HepG2 (cell line): ENCODE measurements around the gene PLXNA3. TPM values are rescaled to one million over a fixed set of nuclear protein-coding genes. Genes with fewer than 3 reads are reported as not detected.
A peak's percentile ranks its signal among the peaks of the same experiment; 100 is the strongest.

Experiments
- ATAC-seq: fragments of 200-7000 bp; cut with Tn5 transposase; 3 replicates; pipeline ENCODE4 v1.9.1; 2020; ENCODE audit warnings: mild to moderate bottlenecking, moderate library complexity
- BruUV-seq: library from RNA; stranded (reverse); fragments of 400-500 nt; replicated peaks from 2 replicates; lab custom pipeline; 2021; lab: Mats Ljungman, UMichigan
- CTCF ChIA-PET: fragments of 300-600 bp; formaldehyde crosslinking; extraction: SDS; loops from one replicate; lab custom pipeline; 2021; ENCODE audit warnings: low total read pairs, inconsistent platforms, low intra/inter-chr PET ratio; lab: Yijun Ruan, JAX
- POLR2A ChIA-PET: fragments of 350-600 bp; sonication (Branson Sonifier 250); formaldehyde crosslinking; loops from one replicate; lab custom pipeline; 2020; ENCODE audit warnings: antibody characterized with exemption, inconsistent platforms; lab: Yijun Ruan, JAX
- DNase-seq: peaks from one replicate; pipeline ENCODE4 v3.0.0-alpha.2; 2015; ENCODE audit warnings: low spot score
- FAIRE-seq: peaks from 3 replicates; lab custom pipeline; 2011; peaks lifted over from hg19 to GRCh38; lab: Jason Lieb, UNC
- H2AFZ ChIP-seq: one replicate; pipeline ENCODE4 v1.6.1; 2011; ENCODE audit warnings: low read length, inconsistent platforms
- H3K27ac ChIP-seq: fragments of 300-600 bp; 3 replicates; pipeline ENCODE4 v1.8.0; 2011; ENCODE audit warnings: mixed run types, mild to moderate bottlenecking, mixed read lengths, low read length, inconsistent platforms; ENCODE audit not compliant: insufficient read depth; ENCODE audit errors: extremely low read length
- H3K27me3 ChIP-seq, 2 experiments: fragments of 200-600 bp in 1 of 2; 2 replicates in 1 of 2; 3 replicates in 1 of 2; pipeline versions ENCODE4 v1.6.0 to v1.8.0; 2011; ENCODE audit warnings: low read length in 2 of 2, mild to moderate bottlenecking in 2 of 2, moderate library complexity in 2 of 2, inconsistent platforms in 1 of 2; ENCODE audit not compliant: insufficient read depth in 2 of 2, control insufficient read depth in 1 of 2
- H3K36me3 ChIP-seq, 2 experiments: fragments of 200-600 bp in 1 of 2; replicated peaks in 1 of 2; 2 replicates in 1 of 2; 3 replicates in 1 of 2; pipeline versions ENCODE4 v1.5.1 to v1.8.0; 2011; ENCODE audit warnings: low read length in 2 of 2, inconsistent platforms in 1 of 2; ENCODE audit not compliant: insufficient read depth in 2 of 2, control insufficient read depth in 1 of 2
- H3K4me1 ChIP-seq: 2 replicates; pipeline ENCODE4 v1.5.1; 2012; ENCODE audit warnings: low read length, inconsistent platforms; ENCODE audit not compliant: insufficient read depth
- H3K4me2 ChIP-seq: 2 replicates; pipeline ENCODE4 v1.6.0; 2011; ENCODE audit warnings: low read depth, low read length, inconsistent platforms
- H3K4me3 ChIP-seq, 3 experiments: fragments of 200-600 bp in 1 of 3; sonication (generic), shearing (Covaris generic) in 1 of 3; replicated peaks in 1 of 3; 2 replicates each; pipeline ENCODE4 v1.5.1; 2011 to 2016; ENCODE audit warnings: low read length in 3 of 3, inconsistent platforms in 2 of 3, low read depth in 2 of 3, mild to moderate bottlenecking in 2 of 3, control low read depth in 1 of 3, mixed read lengths in 1 of 3; ENCODE audit not compliant: insufficient read depth in 1 of 3
- H3K79me2 ChIP-seq: one replicate; pipeline ENCODE4 v1.6.1; 2011; ENCODE audit warnings: low read length, inconsistent platforms; ENCODE audit not compliant: insufficient read depth
- H3K9ac ChIP-seq: 2 replicates; pipeline ENCODE4 v1.6.0; 2011; ENCODE audit warnings: mild to moderate bottlenecking, low read depth, low read length, inconsistent platforms; ENCODE audit not compliant: insufficient read depth
- H3K9me3 ChIP-seq: 2 replicates; pipeline ENCODE4 v1.5.1; 2012; ENCODE audit warnings: mild to moderate bottlenecking, low read length
- H4K20me1 ChIP-seq: 2 replicates; pipeline ENCODE4 v1.6.0; 2011; ENCODE audit warnings: inconsistent platforms, mild to moderate bottlenecking, low read length, moderate library complexity; ENCODE audit not compliant: insufficient read depth
- AGO2 ChIP-seq: fragments of 200-400 bp; formaldehyde crosslinking; optimal IDR thresholded peaks from 2 replicates; pipeline ENCODE3; 2017; ENCODE audit warnings: mild to moderate bottlenecking, low read depth, low read length, moderate library complexity
- FOSL2 ChIP-seq: sonication (generic); formaldehyde crosslinking; IDR thresholded peaks from 2 replicates; pipeline ENCODE4 v1.4.0; 2020; ENCODE audit warnings: missing genetic modification reagents
- HNF1B ChIP-seq: sonication (generic); formaldehyde crosslinking; IDR thresholded peaks from 2 replicates; pipeline ENCODE4 v1.5.1; 2020; ENCODE audit warnings: mild to moderate bottlenecking, moderate library complexity, missing genetic modification reagents
- HNRNPL ChIP-seq: fragments of 200-400 bp; formaldehyde crosslinking; IDR thresholded peaks from 2 replicates; pipeline ENCODE4 v1.6.1; 2017; ENCODE audit warnings: mild to moderate bottlenecking, low read depth, low read length
- KDM2A ChIP-seq: sonication (generic); formaldehyde crosslinking; IDR thresholded peaks from 2 replicates; pipeline ENCODE4 v1.4.0; 2020; ENCODE audit warnings: low read depth, missing genetic modification reagents, borderline replicate concordance
- KLF9 ChIP-seq: IDR thresholded peaks from 2 replicates; pipeline ENCODE4 v1.6.1; 2016; ENCODE audit warnings: low read depth
- MXI1 ChIP-seq: IDR thresholded peaks from 3 replicates; pipeline ENCODE4 v1.6.1; 2012; ENCODE audit warnings: low read depth, low read length, inconsistent platforms, borderline replicate concordance
- NCOA5 ChIP-seq: sonication (generic); formaldehyde crosslinking; IDR thresholded peaks from 2 replicates; pipeline ENCODE4 v1.4.0; 2020; ENCODE audit warnings: missing genetic modification reagents
- NCOR1 ChIP-seq: fragments of 200-600 bp; sonication (generic); IDR thresholded peaks from 2 replicates; pipeline ENCODE4 v1.7.0; 2017; ENCODE audit warnings: antibody characterized with exemption, low read length, borderline replicate concordance
- NFE2L1 ChIP-seq: sonication (generic); formaldehyde crosslinking; IDR thresholded peaks from 2 replicates; pipeline ENCODE4 v1.4.0; 2020; ENCODE audit warnings: missing genetic modification reagents, mild to moderate bottlenecking, borderline replicate concordance
- NR3C1 ChIP-seq: sonication (generic); formaldehyde crosslinking; IDR thresholded peaks from 2 replicates; pipeline ENCODE4 v1.4.0; 2020; ENCODE audit warnings: missing genetic modification reagents
- PHF8 ChIP-seq: sonication (generic); formaldehyde crosslinking; IDR thresholded peaks from 2 replicates; pipeline ENCODE4 v1.5.0; 2020; ENCODE audit warnings: missing genetic modification reagents
- SAP130 ChIP-seq: IDR thresholded peaks from 2 replicates; pipeline ENCODE4 v1.6.1; 2016; ENCODE audit warnings: low read depth
- SP2 ChIP-seq: sonication (generic); formaldehyde crosslinking; IDR thresholded peaks from 2 replicates; pipeline ENCODE4 v1.5.1; 2020; ENCODE audit warnings: mild to moderate bottlenecking, missing genetic modification reagents
- TGIF2 ChIP-seq: IDR thresholded peaks from 2 replicates; pipeline ENCODE4 v1.6.1; 2016; ENCODE audit warnings: control low read depth, missing compliant biosample characterization
- ZBTB7B ChIP-seq: sonication (generic); formaldehyde crosslinking; IDR thresholded peaks from 2 replicates; pipeline ENCODE4 v1.4.0; 2020; ENCODE audit warnings: missing genetic modification reagents
- ZFX ChIP-seq: sonication (generic); formaldehyde crosslinking; IDR thresholded peaks from 2 replicates; pipeline ENCODE4 v1.4.0; 2020; ENCODE audit warnings: mild to moderate bottlenecking, low read depth, missing genetic modification reagents, moderate library complexity
- ZNF326 ChIP-seq: sonication (generic); formaldehyde crosslinking; IDR thresholded peaks from 2 replicates; pipeline ENCODE4 v1.4.0; 2020; ENCODE audit warnings: missing genetic modification reagents, borderline replicate concordance
- ZNF687 ChIP-seq: sonication (generic); formaldehyde crosslinking; IDR thresholded peaks from 2 replicates; pipeline ENCODE4 v1.5.1; 2020; ENCODE audit warnings: mild to moderate bottlenecking, missing genetic modification reagents, moderate library complexity
- ZNF788 ChIP-seq: sonication (generic); formaldehyde crosslinking; IDR thresholded peaks from 2 replicates; pipeline ENCODE4 v1.5.0; 2020; ENCODE audit warnings: mild to moderate bottlenecking, missing genetic modification reagents, borderline replicate concordance
- WGBS: methylation state at CpG from one replicate; pipeline ENCODE4 v1.1.6; 2017; ENCODE audit warnings: low lambda C conversion rate; 5-methylcytosine and 5-hydroxymethylcytosine counted together
- in situ Hi-C: cut with HindIII; loops from 2 replicates; pipeline ENCODE4 v1.10.0; 2017; ENCODE audit warnings: low pct_unique_long_range_greater_than_20kb; ENCODE audit not compliant: extremely low pct_ligation_motif_present
- intact Hi-C: fragments of 100-400 bp; cut with micrococcal nuclease; formaldehyde crosslinking; loops from one replicate; pipeline ENCODE4 v1.10.0; 2022; ENCODE audit not compliant: unreplicated experiment
- polyA plus RNA-seq, 8 experiments: library from polyadenylated mRNA; depleted of rRNA in 3 of 8; stranded (reverse) in 7 of 8; unstranded in 1 of 8; fragments of >200 nt; fragmentation: Illumina TruSeq in 4 of 8; extraction: Trizol in 4 of 8; gene quantifications; 2 replicates each; pipeline versions ENCODE4 v1.2.1 to v1.2.3, GENCODE V29; 2011 to 2016; ENCODE audit warnings: low read depth in 4 of 8, missing spikeins in 1 of 8, mixed read lengths in 1 of 8; ENCODE audit not compliant: insufficient read depth in 1 of 8
- total RNA-seq, 5 experiments: library from RNA; depleted of rRNA; stranded (reverse); fragments of >200 nt; fragmentation: Illumina TruSeq; extraction: Trizol; gene quantifications; 2 replicates each; pipeline ENCODE4 v1.2.3, GENCODE V29; 2016; ENCODE audit warnings: low read depth in 1 of 5

PLXNA3 gene
- total and polyA plus RNA-seq, 2 of the 13 experiments (the other 11 are each of a cell fraction or from before 2014, with no cell fraction given) = 5.8 to 20.6 TPM

- no peaks in the 10 kb centered on the region for H3K9me3 ChIP-seq
- no peaks in the 10 kb centered on the region for H3K27me3 ChIP-seq
- WGBS = 36% methylated on average over 3 of the region's 26 CpGs
- no peak within 1 kb of the TSS for H2AFZ ChIP-seq
- ChIA-PET POLR2A (interaction anchor here (1.0 to 4.9 kb wide), 6 partner anchors 10 to 133 kb away, joined by 3 to 75 read pairs (median 5); partner anchors contain the start of genes ATP6AP1, RPL10 and SLC10A3), CTCF (no interaction called here)
- H3K79me2 ChIP-seq = no peaks in the 10 kb centered on the region
- H3K36me3 ChIP-seq = 0 out of 5 replicates have a peak, but pooled peaks cover 0 to 4% of the 10 kb centered on the region in 2 experiments
- H3K4me2 ChIP-seq = peak within 1 kb of the TSS; percentile 84
- H3K4me1 ChIP-seq = peaks cover 25% of the 10 kb centered on the region
- DNase-seq (peak; percentile 83), FAIRE-seq (peak; percentile 85), ATAC-seq (peak; percentile 91)
- no TSS peak for BruUV-seq
- H3K4me3 ChIP-seq = peak within 1 kb of the TSS; percentile 43 to 74 (median 53)
- no peaks in the 10 kb centered on the region for H4K20me1 ChIP-seq
- peak within 1 kb of the TSS; percentile 75 for H3K9ac ChIP-seq
- in situ Hi-C loops = loop anchor here (25.0 kb wide), 1 partner anchor 128 kb away; the partner anchor contains the start of genes G6PD and IKBKG
- H3K27ac ChIP-seq = peak within 1 kb of the TSS; percentile 52
- intact Hi-C loops = no loop called here
- TF ChIP-seq NCOR1 (no peak), SAP130 (CRISPR knock-in tag) (peak; percentile 71), ZFX (peak; percentile 64; the same call in 1 of the 2 replicates), ZNF326 (CRISPR knock-in tag) (no peak), NR3C1 (CRISPR knock-in tag) (no peak), NFE2L1 (CRISPR knock-in tag) (no peak), HNF1B (CRISPR knock-in tag) (0 out of 2 replicates have a peak, but pooled peaks have one; percentile 21), AGO2 (peak; percentile 33), ZNF687 (CRISPR knock-in tag) (peak; percentile 77), ZBTB7B (CRISPR knock-in tag) (0 out of 2 replicates have a peak, but pooled peaks have one; percentile 33), PHF8 (CRISPR knock-in tag) (peak; percentile 25; the same call in 1 of the 2 replicates), TGIF2 (CRISPR knock-in tag) (0 out of 2 replicates have a peak, but pooled peaks have one; percentile 30), HNRNPL (0 out of 2 replicates have a peak, but pooled peaks have one; percentile 53), SP2 (CRISPR knock-in tag) (0 out of 2 replicates have a peak, but pooled peaks have one; percentile 35), MXI1 (0 out of 3 replicates have a peak, but pooled peaks have one; percentile 36), KLF9 (no peak), FOSL2 (CRISPR knock-in tag) (peak; percentile 93), ZNF788 (peak; percentile 57; the same call in 1 of the 2 replicates), KDM2A (CRISPR knock-in tag) (peak; percentile 46; the same call in 1 of the 2 replicates), NCOA5 (CRISPR knock-in tag) (no peak)
Observed at GRCh38 chrX:154409222-154409871, 48.7 kb upstream of the PLXNA3 start, which contains the start of gene DNASE1L1. Gene DNASE1L1, minus strand, starts transcription at chrX:154409254. Its CDS starts 3,686 bp downstream, at chrX:154405568.
